Measurements from ENCODE around the gene LRRC15.

LRRC15 gene

DNA sequence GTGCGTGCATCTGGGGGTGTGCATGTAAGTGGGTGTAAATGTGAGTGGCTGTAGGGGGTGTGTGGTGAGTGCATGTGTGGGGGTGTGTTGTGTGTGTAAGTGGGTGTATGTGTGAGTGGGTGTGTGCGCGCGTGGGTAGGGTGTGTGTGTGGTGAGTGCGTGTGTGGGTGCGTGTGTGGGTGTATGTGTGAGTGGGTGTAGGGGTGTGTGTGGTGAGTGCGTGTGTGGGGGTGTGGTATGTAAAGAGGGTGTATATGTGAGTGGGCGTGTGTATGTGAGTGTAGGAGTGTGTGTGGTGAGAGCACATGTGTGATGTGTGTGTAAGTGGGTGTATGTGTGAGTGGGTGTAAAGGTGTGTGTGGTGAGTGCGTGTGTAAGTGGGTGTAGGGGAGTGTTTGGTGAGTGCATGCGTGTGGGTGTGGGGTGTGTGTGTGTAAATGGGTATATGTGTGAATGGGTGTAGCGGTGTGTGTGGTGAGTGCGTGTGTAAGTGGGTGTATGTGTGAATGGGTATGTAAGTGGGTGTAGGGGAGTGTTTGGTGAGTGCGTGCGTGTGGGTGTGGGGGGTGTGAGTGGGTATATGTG lies 17.5 kb downstream of the LRRC15 start:
- Histone ChIP-seq H3K27ac (ENCODE audit: low read depth, low read length) (no peak overlapping the region), H3K4me2 (ENCODE audit: low read length) (no peak overlapping the region), H4K91ac (ENCODE audit: low read depth, low read length) (no peak overlapping the region), H3K23ac (ENCODE audit: low read length) (no peak overlapping the region), H3K14ac (ENCODE audit: low read length) (no peak overlapping the region), H4K12ac (ENCODE audit: low read depth, low read length) (no peak overlapping the region), H3K4me3 (ENCODE audit: low read depth, low read length) (peak overlapping the region; percentile 40), H3K9me3 (ENCODE audit: insufficient read depth, low read depth, low read length) (peaks cover 9% of the 10 kb centered on the region), H3K4me1 (ENCODE audit: control insufficient read depth in 1 of 2, insufficient read depth in 2 of 2, low read length in 2 of 2) (no peaks in the 10 kb centered on the region), H2AFZ (ENCODE audit: insufficient read depth, low read length, poor library complexity) (no peak overlapping the region), H2BK12ac (ENCODE audit: low read length) (no peak overlapping the region), H3K79me1 (ENCODE audit: low read length) (no peaks in the 10 kb centered on the region), H4K8ac (ENCODE audit: low read depth, low read length) (no peak overlapping the region), H3K18ac (ENCODE audit: low read length) (no peak overlapping the region), H2AK5ac (ENCODE audit: low read length) (no peak overlapping the region), H3K4ac (ENCODE audit: low read depth, low read length) (no peak overlapping the region), H3K36me3 (ENCODE audit: control insufficient read depth in 1 of 2, insufficient read depth in 2 of 2, low read length in 2 of 2) (no peaks in the 10 kb centered on the region), H3K79me2 (ENCODE audit: control insufficient read depth, insufficient read depth, low read length, poor library complexity) (peaks cover 2% of the 10 kb centered on the region), H3K27me3 (ENCODE audit: insufficient read depth, low read length) (no peaks in the 10 kb centered on the region), H2BK120ac (ENCODE audit: insufficient read depth, low read length, poor library complexity) (no peak overlapping the region), H2BK5ac (ENCODE audit: low read depth, low read length, poor library complexity) (no peak overlapping the region), H3K9ac (ENCODE audit: low read length) (no peak overlapping the region)
- 96% methylated on average over 13 of the region's 14 CpGs for WGBS (ENCODE audit: extremely low coverage, insufficient coverage, insufficient read length)
- no peak for DNase-seq

DNA sequence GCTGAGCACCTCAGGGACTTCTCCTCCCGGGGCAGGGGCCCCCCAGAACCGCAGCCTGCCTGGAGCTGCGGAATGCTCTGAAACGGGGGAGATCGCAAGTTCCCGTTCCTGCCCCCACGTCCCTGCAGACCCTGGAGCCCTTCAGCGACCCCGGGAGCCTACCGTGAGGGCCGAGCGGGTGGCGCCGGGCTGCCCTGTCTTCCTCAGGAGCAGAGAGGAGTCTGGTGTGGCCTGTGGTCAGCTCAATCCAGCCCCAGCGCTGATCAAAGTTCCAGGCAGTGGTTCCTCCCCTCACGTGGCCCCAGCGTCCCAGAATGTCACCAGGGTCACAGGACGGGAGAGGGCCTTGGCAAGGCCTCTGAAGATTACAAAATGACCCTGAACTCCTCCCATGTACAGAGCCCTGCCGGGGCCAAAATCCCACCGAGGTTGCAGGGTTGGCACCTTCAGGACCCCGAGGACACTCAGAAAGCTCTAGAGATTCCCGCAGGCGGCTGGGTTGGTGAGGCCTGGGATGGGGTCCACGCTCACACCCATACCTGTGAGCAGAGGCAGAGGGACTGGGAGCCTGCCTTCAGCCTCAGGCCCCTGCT lies 18.4 kb downstream of the LRRC15 start, which contains the start of gene CPN2:
Gene CPN2, minus strand, starts transcription at position 249 of the 593 bp plus-strand sequence. CDS start 8,626 bp downstream, outside the sequence.
- no peak for DNase-seq
- Histone ChIP-seq H4K91ac (ENCODE audit: low read depth, low read length) (no peak within 1 kb of the TSS), H3K27ac (ENCODE audit: low read depth, low read length) (no peak within 1 kb of the TSS), H2BK12ac (ENCODE audit: low read length) (no peak within 1 kb of the TSS), H3K9me3 (ENCODE audit: insufficient read depth, low read depth, low read length) (peaks cover 5% of the 10 kb centered on the region), H3K23ac (ENCODE audit: low read length) (no peak within 1 kb of the TSS), H3K27me3 (ENCODE audit: insufficient read depth, low read length) (no peaks in the 10 kb centered on the region), H3K4ac (ENCODE audit: low read depth, low read length) (no peak within 1 kb of the TSS), H3K4me3 (ENCODE audit: low read depth, low read length) (peak within 1 kb of the TSS; percentile 40), H3K4me1 (ENCODE audit: control insufficient read depth in 1 of 2, insufficient read depth in 2 of 2, low read length in 2 of 2) (no peaks in the 10 kb centered on the region), H3K79me1 (ENCODE audit: low read length) (no peaks in the 10 kb centered on the region), H3K79me2 (ENCODE audit: control insufficient read depth, insufficient read depth, low read length, poor library complexity) (peaks cover 2% of the 10 kb centered on the region), H2AFZ (ENCODE audit: insufficient read depth, low read length, poor library complexity) (no peak within 1 kb of the TSS), H3K4me2 (ENCODE audit: low read length) (no peak within 1 kb of the TSS), H4K8ac (ENCODE audit: low read depth, low read length) (no peak within 1 kb of the TSS), H3K9ac (ENCODE audit: low read length) (no peak within 1 kb of the TSS), H2BK5ac (ENCODE audit: low read depth, low read length, poor library complexity) (no peak within 1 kb of the TSS), H2AK5ac (ENCODE audit: low read length) (no peak within 1 kb of the TSS), H3K18ac (ENCODE audit: low read length) (no peak within 1 kb of the TSS), H2BK120ac (ENCODE audit: insufficient read depth, low read length, poor library complexity) (no peak within 1 kb of the TSS), H4K12ac (ENCODE audit: low read depth, low read length) (no peak within 1 kb of the TSS), H3K36me3 (ENCODE audit: control insufficient read depth in 1 of 2, insufficient read depth in 2 of 2, low read length in 2 of 2) (no peaks in the 10 kb centered on the region), H3K14ac (ENCODE audit: low read length) (no peak within 1 kb of the TSS)
- no CpG with 5 or more reads among the region's 24 CpGs for WGBS (ENCODE audit: extremely low coverage, insufficient coverage, insufficient read length)

DNA sequence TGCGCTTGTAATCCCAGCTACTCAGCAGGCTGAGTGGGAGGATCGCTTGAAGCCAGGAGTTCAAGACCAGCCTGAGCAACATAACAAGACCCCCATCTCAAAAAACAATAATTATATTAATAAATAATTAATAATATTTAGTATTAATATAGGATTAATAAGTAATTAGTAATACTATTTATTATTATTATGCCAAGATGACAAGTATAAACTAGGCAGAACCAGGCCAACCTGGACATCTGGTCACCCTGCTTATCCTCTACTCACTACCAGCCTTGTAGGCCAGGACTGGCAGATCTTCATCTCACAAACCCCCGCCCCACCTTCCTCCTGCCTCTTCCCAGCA lies 18.8 kb downstream of the LRRC15 start:
- H3K9ac ChIP-seq (ENCODE audit: low read length): no peak overlapping the region
- no peak for DNase-seq
- H2AK5ac ChIP-seq (ENCODE audit: low read length): no peak overlapping the region
- no peaks in the 10 kb centered on the region for H3K79me1 ChIP-seq (ENCODE audit: low read length)
- peaks cover 2% of the 10 kb centered on the region for H3K79me2 ChIP-seq (ENCODE audit: control insufficient read depth, insufficient read depth, low read length, poor library complexity)
- no peak overlapping the region for H2BK5ac ChIP-seq (ENCODE audit: low read depth, low read length, poor library complexity)
- H3K4me3 ChIP-seq (ENCODE audit: low read depth, low read length): no peak overlapping the region
- no peak overlapping the region for H2BK120ac ChIP-seq (ENCODE audit: insufficient read depth, low read length, poor library complexity)
- no peaks in the 10 kb centered on the region for H3K36me3 ChIP-seq (ENCODE audit: control insufficient read depth in 1 of 2, insufficient read depth in 2 of 2, low read length in 2 of 2)
- H3K4me2 ChIP-seq (ENCODE audit: low read length): no peak overlapping the region
- H3K14ac ChIP-seq (ENCODE audit: low read length): no peak overlapping the region
- H3K4ac ChIP-seq (ENCODE audit: low read depth, low read length): no peak overlapping the region
- H3K9me3 ChIP-seq (ENCODE audit: insufficient read depth, low read depth, low read length): peaks cover 5% of the 10 kb centered on the region
- H2BK12ac ChIP-seq (ENCODE audit: low read length): no peak overlapping the region
- H3K27ac ChIP-seq (ENCODE audit: low read depth, low read length): no peak overlapping the region
- no peak overlapping the region for H3K23ac ChIP-seq (ENCODE audit: low read length)
- no peaks in the 10 kb centered on the region for H3K27me3 ChIP-seq (ENCODE audit: insufficient read depth, low read length)
- no peak overlapping the region for H4K8ac ChIP-seq (ENCODE audit: low read depth, low read length)
- H3K18ac ChIP-seq (ENCODE audit: low read length): no peak overlapping the region
- WGBS (ENCODE audit: extremely low coverage, insufficient coverage, insufficient read length): no CpG with 5 or more reads among the region's 3 CpGs
- no peak overlapping the region for H4K12ac ChIP-seq (ENCODE audit: low read depth, low read length)
- H4K91ac ChIP-seq (ENCODE audit: low read depth, low read length): no peak overlapping the region
- H3K4me1 ChIP-seq (ENCODE audit: control insufficient read depth in 1 of 2, insufficient read depth in 2 of 2, low read length in 2 of 2): no peaks in the 10 kb centered on the region
- no peak overlapping the region for H2AFZ ChIP-seq (ENCODE audit: insufficient read depth, low read length, poor library complexity)

DNA sequence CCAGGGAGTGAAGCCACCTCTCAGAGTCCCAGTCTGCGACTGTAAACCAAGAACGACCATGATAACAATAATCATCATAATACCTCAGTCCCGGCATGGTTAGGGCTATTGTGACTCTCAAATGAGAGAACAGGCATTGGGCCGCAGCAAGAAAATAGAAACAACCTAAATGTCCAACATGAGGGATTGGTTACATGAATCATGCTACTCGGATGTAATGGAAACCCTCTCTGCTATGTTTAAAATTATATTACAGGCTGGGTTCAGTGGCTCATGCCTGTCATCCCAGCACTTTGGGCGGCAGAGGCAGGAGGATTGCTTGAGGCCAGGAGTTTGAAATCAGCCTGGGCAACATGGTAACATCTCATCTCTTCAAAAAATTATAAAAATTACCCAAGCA lies 21.2 kb downstream of the LRRC15 start:
- H3K79me1 ChIP-seq (ENCODE audit: low read length): no peaks in the 10 kb centered on the region
- no peak overlapping the region for H2AFZ ChIP-seq (ENCODE audit: insufficient read depth, low read length, poor library complexity)
- no peak overlapping the region for H2BK120ac ChIP-seq (ENCODE audit: insufficient read depth, low read length, poor library complexity)
- no peak overlapping the region for H4K12ac ChIP-seq (ENCODE audit: low read depth, low read length)
- H4K8ac ChIP-seq (ENCODE audit: low read depth, low read length): no peak overlapping the region
- no peak overlapping the region for H3K14ac ChIP-seq (ENCODE audit: low read length)
- no peak overlapping the region for H3K4me2 ChIP-seq (ENCODE audit: low read length)
- no peak overlapping the region for H3K4ac ChIP-seq (ENCODE audit: low read depth, low read length)
- peaks cover 2% of the 10 kb centered on the region for H3K79me2 ChIP-seq (ENCODE audit: control insufficient read depth, insufficient read depth, low read length, poor library complexity)
- no peak overlapping the region for H3K18ac ChIP-seq (ENCODE audit: low read length)
- WGBS (ENCODE audit: extremely low coverage, insufficient coverage, insufficient read length): no CpG with 5 or more reads among the region's 6 CpGs
- no peak overlapping the region for H4K91ac ChIP-seq (ENCODE audit: low read depth, low read length)
- H3K23ac ChIP-seq (ENCODE audit: low read length): no peak overlapping the region
- no peaks in the 10 kb centered on the region for H3K27me3 ChIP-seq (ENCODE audit: insufficient read depth, low read length)
- no peak overlapping the region for H2BK12ac ChIP-seq (ENCODE audit: low read length)
- H2BK5ac ChIP-seq (ENCODE audit: low read depth, low read length, poor library complexity): no peak overlapping the region
- no peak overlapping the region for H2AK5ac ChIP-seq (ENCODE audit: low read length)
- H3K9me3 ChIP-seq (ENCODE audit: insufficient read depth, low read depth, low read length): peaks cover 4% of the 10 kb centered on the region
- no peaks in the 10 kb centered on the region for H3K4me1 ChIP-seq (ENCODE audit: control insufficient read depth in 1 of 2, insufficient read depth in 2 of 2, low read length in 2 of 2)
- no peak overlapping the region for H3K9ac ChIP-seq (ENCODE audit: low read length)
- DNase-seq: no peak
- H3K4me3 ChIP-seq (ENCODE audit: low read depth, low read length): no peak overlapping the region
- no peaks in the 10 kb centered on the region for H3K36me3 ChIP-seq (ENCODE audit: control insufficient read depth in 1 of 2, insufficient read depth in 2 of 2, low read length in 2 of 2)
- no peak overlapping the region for H3K27ac ChIP-seq (ENCODE audit: low read depth, low read length)

All from trophoblast cell (in vitro differentiated cells and primary cell).